Stimulated activated CD8-positive, alpha-beta memory T cell treated with anti-CD3 and anti-CD28 coated beads, Interleukin-15, amount 100 ng/mL, for 1 hour (primary cell): Measurements from ENCODE around the gene FKBP6.
"Not testable (repeated sequence)": the region's sequence is repeated elsewhere in the genome, so short reads cannot be mapped to it uniquely, and the experiment has no call there.

Experiments
- DNase-seq: peaks from one replicate; pipeline ENCODE4 v3.0.0-alpha.2; 2020; ENCODE audit warnings: low read depth

The FKBP6 gene

GRCh38 chr7:73327922-73328321, at the start of gene FKBP6, which contains the start of gene TRIM50:
Gene FKBP6, plus strand, starts transcription at chr7:73328161. Its CDS starts 268 bp downstream, at chr7:73328429.
Gene TRIM50, minus strand, starts transcription at chr7:73328082. Its CDS starts 3,295 bp downstream, at chr7:73324787.
- not testable (repeated sequence) for DNase-seq

GRCh38 chr7:73297235-73297634, 30.7 kb upstream of the FKBP6 start:
- not testable (repeated sequence) for DNase-seq

GRCh38 chr7:73297706-73298105, 30.3 kb upstream of the FKBP6 start:
- not testable (repeated sequence) for DNase-seq

- DNase-seq: not testable (repeated sequence)
These were observed 28.1 kb upstream of the FKBP6 start for GRCh38 chr7:73299812-73300211.

GRCh38 chr7:73301108-73301507, 26.9 kb upstream of the FKBP6 start:
- DNase-seq: not testable (repeated sequence)

DNA sequence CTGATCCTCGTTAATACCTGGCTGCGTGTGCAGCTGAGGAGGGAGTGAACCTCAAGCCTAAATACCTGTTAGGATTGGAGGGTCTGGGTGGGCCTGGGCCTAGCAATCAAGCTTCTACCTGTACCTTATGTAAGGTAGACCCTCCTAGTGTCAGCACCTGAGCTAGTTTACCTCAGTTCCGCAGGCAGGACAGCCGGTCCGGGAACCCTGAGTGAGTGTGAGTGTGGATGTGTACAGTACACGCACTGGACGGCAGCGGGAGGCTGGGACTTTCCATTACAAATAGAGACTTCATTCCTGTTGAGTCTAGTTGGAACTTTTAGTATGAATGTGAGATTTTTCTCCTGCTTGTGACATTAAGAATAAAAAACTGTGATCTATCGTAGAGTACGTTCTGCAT, 25.1 kb upstream of the FKBP6 start:
- DNase-seq: not testable (repeated sequence)

DNA sequence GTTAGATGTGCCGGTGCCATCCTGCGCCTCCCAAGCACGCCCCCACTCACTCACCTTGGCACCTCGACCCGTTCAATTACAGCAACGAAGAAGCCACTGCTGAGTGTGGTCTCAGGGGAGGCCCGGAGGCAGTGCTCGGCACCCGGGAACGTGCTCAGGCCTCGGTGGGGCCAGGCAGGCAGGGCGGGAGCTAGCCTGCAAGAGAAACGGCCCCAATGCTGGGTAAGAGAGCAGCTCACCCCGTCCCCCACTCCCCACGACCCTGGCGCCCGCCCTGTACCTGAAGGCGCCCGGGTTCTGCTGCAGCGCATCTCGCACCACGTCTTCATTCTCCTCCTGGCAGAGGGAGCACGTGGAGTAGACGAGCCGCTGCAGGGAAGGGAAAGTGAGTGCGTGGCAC, 24.4 kb upstream of the FKBP6 start:
- DNase-seq: no peak

DNA sequence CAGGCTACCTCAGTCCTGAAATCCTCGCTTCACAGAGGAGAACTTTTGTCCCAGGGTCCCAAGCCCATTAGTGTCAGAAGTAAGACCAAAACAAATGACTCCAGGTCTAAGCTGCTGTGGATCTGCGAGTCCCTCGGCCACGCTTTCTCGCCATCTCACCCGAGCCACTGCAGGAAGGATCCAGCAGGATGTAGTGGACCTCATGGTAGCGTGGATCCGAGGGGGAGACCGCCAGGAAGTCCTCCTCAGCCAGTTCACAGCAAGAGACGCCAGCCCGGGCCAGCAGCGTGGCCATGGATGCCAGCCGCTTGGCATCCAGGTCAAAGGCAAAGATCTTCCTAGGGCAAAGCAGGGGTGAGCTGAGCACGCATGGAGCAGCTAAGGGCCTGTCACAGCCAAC, 23.9 kb upstream of the FKBP6 start:
- DNase-seq: no peak

DNA sequence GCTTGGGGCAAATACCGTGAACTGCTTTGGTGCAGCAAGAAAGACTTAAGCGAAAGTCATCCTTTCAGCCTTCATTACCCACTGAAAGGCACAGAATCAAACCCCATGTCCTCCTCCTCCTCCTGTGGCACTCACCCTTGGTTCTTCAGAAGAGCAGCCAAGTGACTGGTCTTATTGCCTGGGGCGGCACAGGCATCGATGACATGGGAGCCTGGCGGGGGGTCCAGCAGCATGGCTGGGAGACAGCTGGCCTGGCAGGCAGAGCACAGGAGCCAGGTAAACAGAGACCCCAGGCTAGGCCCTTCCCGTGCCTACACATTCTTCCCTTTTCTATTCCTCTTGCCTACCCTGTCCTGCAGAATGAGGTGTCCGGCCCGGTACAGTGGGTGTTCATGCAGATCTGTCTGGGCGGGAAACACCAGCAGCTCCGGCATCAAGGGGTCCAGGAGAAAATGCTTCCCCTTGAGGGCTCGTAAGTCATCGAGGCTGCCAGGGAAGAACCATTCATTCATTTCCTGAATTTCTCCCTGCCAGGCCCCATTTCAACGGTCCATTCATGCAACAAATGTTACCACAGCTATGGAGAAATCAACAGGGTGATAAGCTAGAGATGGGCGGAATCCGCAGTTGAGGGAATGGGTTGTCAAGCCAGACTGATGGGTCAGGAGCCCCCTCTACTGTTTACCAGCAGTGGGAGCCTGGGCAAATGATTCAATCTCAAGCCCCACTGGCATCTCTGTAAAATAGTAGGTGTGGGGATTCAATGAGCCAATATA, 23.2 kb upstream of the FKBP6 start:
- DNase-seq: not testable (repeated sequence)

- no peak for DNase-seq
These were observed 20.5 kb upstream of the FKBP6 start for GRCh38 chr7:73307436-73307835.

DNA sequence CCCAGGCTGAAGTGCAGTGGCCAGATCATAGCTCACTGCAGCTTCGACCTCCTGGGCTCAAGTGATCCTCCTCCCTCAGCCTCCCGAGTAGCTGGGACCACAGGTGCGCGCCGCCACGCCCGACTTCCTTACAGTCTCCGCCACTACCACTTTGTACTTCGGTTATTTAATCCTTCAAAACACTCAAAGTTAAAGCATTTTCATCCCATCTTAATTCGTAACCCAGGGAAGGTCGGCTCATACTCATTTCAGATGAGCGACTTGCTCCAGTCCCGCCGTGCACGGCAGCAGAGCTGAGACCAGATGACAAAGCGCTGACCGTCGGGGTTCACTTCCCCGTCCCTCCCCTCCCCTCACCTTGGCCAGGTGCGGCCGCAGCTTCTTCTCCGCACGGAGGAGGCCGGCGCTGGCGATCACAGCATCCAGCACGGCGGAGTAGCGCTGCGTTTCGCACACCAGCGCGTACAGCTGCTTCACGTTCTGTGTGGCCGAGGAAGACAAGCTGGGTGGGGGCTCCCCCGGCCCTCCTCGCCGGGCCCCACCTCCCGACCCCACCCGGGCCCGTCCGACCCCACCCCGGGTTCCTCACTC, 19.8 kb upstream of the FKBP6 start:
- DNase-seq: no peak

DNA sequence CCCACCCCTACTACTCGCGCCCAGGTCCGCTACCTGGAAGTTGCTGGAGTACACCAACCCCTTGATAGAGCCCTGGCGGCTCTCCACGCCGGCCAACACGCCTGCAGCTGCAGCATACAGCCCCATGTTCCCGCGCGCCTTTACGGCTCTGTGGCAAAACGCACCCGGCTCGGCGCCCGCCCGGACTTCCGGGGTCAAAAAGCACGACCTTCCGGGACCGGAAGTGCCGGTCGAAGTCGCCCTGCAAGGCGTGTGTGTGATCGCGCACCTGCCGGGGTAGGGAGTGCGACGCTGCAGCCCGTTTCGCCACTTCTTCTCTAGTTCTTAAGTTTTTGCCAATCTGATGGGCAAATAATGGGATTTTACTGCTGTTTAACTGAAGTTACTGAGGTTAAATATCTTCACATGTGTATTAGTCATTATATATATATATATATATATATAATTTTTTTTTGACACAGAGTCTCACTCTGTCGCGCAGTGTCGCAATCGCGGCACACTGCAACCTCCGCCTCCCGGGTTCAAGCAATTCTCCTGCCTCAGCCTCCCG, 19.2 kb upstream of the FKBP6 start, which contains the start of gene NSUN5:
TSS of gene NSUN5 (minus strand) at position 162 of the 550 bp plus-strand sequence. CDS start at position 126, 36 bp downstream.
- DNase-seq: peak; percentile 74

DNA sequence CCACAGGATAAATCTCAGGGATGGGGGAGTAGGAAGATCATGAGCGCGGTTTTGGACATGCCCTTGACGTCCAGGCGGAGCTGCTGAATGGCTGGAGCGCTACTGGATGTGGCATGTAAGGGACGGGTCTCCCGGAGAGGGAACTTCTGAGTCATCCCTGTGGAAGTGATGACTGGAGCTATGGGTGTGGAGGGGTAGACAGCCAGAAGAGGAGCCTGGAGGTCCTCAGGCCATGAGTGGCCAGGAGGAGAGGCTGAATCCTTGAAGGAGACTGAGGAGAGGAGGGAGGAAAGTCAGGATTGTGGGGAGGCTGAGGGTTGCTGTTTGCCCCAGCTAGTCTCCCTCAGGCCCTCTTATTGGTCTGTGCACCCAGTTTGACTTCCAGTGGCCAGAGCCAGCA, 16.5 kb upstream of the FKBP6 start:
- DNase-seq: not testable (repeated sequence)

GRCh38 chr7:73312831-73313520, 15.0 kb upstream of the FKBP6 start:
- no peak for DNase-seq

- no peak for DNase-seq
These were observed 14.4 kb upstream of the FKBP6 start for GRCh38 chr7:73313521-73313906.

GRCh38 chr7:73314271-73314670, 13.7 kb upstream of the FKBP6 start:
- DNase-seq: no peak

GRCh38 chr7:73316521-73316920, 11.4 kb upstream of the FKBP6 start:
- DNase-seq: no peak

DNA sequence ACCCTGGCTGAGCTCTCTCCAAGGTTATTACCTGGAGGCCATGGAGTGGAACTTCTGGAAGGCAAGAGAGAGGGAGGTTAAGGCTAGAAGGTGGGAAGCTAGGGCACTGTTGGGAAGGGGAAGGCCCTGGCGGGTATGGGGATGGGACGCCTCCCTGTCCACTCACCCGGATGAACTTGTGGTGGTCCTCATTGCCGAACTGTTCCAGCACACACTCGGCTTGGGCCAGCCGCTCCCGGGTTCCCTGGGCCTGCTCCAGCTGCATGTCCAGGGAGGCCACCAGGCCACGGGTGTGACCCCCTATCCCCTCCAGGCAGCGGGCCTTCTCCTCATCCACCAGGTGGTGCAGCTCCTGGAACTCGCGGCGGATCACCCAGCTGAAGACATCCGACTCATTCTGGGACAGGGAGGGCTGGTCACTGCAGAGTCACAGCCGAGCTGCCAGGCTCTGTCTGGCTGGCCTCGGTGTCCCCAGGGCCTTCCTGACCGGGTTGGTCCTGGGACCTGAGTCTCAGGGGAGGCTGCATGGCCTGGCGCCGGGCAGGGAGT, 9.2 kb upstream of the FKBP6 start:
- not testable (repeated sequence) for DNase-seq

- not testable (repeated sequence) for DNase-seq
These were observed 8.4 kb upstream of the FKBP6 start for GRCh38 chr7:73319541-73319940.

DNA sequence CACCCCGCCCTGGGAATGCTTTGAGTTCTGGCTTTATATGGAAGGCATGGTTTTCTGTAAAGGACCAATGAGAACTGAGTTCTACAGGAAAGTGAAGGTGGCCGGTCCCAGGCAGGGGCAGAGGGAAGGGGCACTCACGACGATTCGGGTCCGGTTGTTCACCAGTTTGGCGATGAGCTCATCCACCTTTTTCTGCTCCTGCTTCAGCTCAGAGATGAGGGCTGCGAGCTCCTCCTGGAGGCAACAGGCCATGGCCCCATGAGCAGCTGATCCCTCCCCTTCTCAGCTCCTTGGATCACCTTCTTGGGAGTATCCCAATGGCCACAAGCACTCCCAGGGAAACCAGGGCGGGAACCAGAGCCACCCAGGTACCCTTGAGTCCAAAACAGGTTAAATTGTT, 8.0 kb upstream of the FKBP6 start:
- DNase-seq: not testable (repeated sequence)

- not testable (repeated sequence) for DNase-seq
These were observed 4.4 kb upstream of the FKBP6 start for GRCh38 chr7:73323434-73324080.
